GM21529 (cell line): ENCODE data around the gene IGF2BP1.
"Not testable (repeated sequence)": the region's sequence is repeated elsewhere in the genome, so short reads cannot be mapped to it uniquely, and the experiment has no call there.

Experiments
- ATAC-seq: cut with Tn5 transposase; IDR thresholded peaks from one replicate; pipeline ENCODE4 v1.9.1; 2021; ENCODE audit not compliant: unreplicated experiment

The IGF2BP1 gene

DNA sequence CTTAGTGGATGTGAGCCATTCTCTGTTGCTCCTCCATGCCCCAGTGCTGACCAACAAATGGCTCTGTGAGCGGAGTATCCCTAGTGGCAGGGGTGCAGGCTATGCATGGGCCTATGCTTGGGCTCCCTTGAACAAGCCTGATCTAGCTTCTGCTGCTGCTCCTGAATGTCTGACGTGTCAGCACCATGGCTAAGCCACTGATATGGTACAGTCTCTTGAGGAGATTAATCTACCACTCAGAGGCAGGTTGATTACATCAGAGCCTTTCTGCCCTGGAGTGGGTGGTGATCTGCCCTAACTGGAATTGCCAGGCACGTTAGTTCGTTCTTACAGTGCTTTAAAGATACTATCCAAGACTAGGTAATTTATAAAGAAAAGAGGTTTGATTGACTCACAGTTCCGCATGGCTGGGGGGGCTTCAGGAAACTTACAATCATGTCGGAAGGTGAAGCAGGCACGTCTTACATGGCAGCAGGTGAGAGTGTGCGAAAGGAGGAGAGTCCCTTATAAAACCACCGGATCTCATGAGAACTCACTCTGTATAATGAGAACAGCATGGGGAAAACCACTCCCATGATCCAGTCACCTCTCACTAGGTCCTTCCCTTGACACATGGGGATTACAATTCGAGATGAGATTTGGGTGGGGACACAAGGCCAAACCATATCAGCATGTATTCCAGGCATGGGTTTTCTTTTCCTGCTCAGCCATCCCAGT is 93.9 kb downstream of the IGF2BP1 start:
- no peak for ATAC-seq

DNA sequence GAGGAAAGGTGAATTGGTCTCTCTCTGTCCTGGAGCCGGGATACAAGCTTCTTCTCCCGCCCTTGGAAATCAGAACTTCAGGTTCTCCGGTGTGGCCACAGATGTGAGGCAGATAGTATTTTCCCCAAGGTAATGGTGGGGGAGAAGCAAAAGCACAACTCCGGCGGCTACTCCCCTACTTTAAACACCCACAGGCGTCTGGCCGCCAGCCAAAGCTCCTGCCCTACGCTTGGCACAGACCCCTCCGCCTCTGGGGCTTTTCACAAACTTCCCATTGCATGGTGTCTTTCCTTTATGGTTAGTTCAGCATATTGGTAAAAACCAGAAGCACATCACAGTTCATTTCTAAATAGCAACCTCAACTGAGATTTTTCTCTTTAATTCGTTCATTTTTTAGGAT is 95.9 kb downstream of the IGF2BP1 start:
- ATAC-seq = no peak

DNA sequence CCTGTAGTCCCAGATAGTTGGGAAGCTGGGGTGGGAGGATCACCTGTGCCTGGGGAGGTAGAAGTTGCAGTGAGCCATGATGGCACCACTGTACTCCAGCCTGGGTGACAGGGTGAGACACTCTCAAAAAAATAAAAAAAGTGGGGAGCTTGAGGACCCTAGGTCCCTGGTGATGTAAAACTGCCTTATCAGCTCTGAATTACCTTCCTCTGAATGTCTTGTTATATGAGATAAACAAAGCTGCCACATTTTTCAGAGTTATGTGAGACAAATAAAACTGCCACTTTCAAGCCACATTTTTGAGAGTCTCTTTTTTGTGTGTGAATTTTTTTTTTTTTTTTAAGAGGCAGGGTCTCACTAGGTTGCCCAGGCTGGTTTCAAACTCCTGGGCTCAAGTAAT is 103.4 kb downstream of the IGF2BP1 start:
- no peak for ATAC-seq

DNA sequence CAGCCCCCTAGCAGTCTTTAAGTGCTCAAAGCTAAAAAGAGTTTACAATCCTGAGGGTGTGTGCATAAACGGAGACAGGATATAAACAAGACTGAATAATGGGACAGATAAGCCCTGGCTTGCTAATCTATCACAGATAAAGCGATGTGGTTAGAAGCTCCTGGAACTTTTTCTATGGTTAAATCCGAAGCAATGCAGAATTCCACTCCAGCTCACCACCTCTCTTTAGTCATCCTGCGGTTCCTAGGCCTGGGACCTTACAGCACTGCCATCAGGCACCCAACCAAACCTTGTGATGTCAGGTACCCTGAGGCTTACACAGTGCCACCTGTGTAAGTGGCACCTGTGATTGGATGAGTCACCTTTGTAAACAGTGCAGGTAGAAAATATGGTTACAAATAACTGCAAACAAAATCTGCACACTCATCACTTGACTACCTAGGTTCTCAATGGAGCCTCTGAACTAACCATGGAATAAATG is 103.9 kb downstream of the IGF2BP1 start:
- ATAC-seq = no peak

DNA sequence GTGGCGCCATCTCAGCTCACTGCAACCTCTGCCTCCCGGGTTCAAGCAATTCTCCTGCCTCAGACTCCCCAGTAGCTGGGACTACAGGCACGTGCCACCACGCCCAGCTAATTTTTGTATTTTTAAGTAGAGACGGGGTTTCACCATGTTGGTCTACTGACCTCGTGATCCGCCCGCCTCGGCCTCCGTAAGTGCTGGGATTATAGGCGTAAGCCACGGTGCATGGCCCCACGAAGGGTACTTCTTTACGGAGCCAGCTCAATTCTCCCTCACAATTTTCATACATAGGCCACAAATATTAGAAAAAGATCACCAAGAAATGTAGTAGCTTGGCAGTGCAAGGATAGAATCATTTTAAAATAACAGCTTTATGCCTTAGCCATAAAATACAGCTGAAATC is 106.2 kb downstream of the IGF2BP1 start:
- ATAC-seq = not testable (repeated sequence)

DNA sequence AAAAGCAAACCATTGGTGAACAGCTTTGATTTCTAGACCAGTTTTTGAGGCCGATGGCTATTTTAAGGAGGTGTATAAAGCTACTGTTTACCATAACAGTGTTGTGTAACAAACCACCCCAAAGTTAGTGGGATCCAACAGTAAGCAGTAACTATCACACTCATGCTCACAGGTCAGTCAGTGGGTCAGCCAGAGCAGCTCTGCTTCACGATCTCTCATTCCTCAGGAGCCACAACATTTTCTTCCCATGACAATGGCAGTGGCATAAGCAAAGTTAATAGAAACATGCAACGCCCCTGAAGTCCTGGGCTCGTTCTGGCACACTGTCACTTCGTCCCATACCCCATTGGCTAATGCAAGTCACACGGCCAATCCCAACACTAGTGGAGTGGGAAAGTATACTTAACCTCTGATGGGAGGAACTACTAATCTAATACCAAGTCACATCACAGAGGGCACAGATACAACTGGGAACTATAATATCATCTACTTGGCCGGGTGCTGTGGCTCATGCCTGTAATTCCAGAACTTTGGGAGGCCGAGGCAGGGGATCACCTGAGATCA is 107.4 kb downstream of the IGF2BP1 start:
- no peak for ATAC-seq
